H1 (cell line): Measurements from ENCODE around the gene TXNIP. TPM values are rescaled to one million over a fixed set of nuclear protein-coding genes. Genes with fewer than 3 reads are reported as not detected.

ENCODE experiments used
- CEBPB ChIP-seq: IDR thresholded peaks from 2 replicates; pipeline ENCODE4 v1.6.1; 2012; ENCODE audit warnings: low read depth, low read length
- EP300 ChIP-seq, 2 experiments: IDR thresholded peaks; 1 replicate in 1 of 2; 2 replicates in 1 of 2; pipeline ENCODE4 v1.6.1; 2011 to 2012; ENCODE audit warnings: low read depth in 2 of 2, low read length in 2 of 2, mild to moderate bottlenecking in 2 of 2, borderline replicate concordance in 1 of 2, inconsistent platforms in 1 of 2, moderate library complexity in 1 of 2
- EZH2 ChIP-seq: fragments of 200-600 bp; sonication (generic); IDR thresholded peaks from 2 replicates; pipeline ENCODE4 v1.7.1; 2012; ENCODE audit warnings: low read depth, mild to moderate bottlenecking, moderate library complexity, low read length, inconsistent platforms; ENCODE audit not compliant: severe bottlenecking
- JUN ChIP-seq: IDR thresholded peaks from 2 replicates; pipeline ENCODE4 v1.6.1; 2011; ENCODE audit warnings: low read depth, mild to moderate bottlenecking, improper control_type of control experiment, low read length
- JUND ChIP-seq: IDR thresholded peaks from 2 replicates; pipeline ENCODE4 v1.6.1; 2011; ENCODE audit warnings: mild to moderate bottlenecking, improper control_type of control experiment, low read length
- KDM1A ChIP-seq: fragments of 200-600, 300-600 bp; sonication (generic); IDR thresholded peaks from 2 replicates; pipeline ENCODE4 v1.7.1; 2016; ENCODE audit warnings: mild to moderate bottlenecking, low read length, borderline replicate concordance
- KDM4A ChIP-seq: IDR thresholded peaks from one replicate; pipeline ENCODE4 v1.7.1; 2012; ENCODE audit warnings: low read depth, mild to moderate bottlenecking, moderate library complexity, low read length, inconsistent platforms; ENCODE audit not compliant: severe bottlenecking
- MAFK ChIP-seq: IDR thresholded peaks from 2 replicates; pipeline ENCODE4 v1.6.1; 2012; ENCODE audit warnings: low read depth, mild to moderate bottlenecking, improper control_type of control experiment, low read length
- MAX ChIP-seq: IDR thresholded peaks from 2 replicates; pipeline ENCODE4 v1.6.1; 2012; ENCODE audit warnings: inconsistent platforms
- POLR2A ChIP-seq, 2 experiments: IDR thresholded peaks; 1 replicate in 1 of 2; 2 replicates in 1 of 2; pipeline ENCODE4 v1.6.1; 2011; ENCODE audit warnings: low read depth in 2 of 2, low read length in 2 of 2, mild to moderate bottlenecking in 2 of 2; ENCODE audit errors: control extremely low read depth in 1 of 2
- POU5F1 ChIP-seq: IDR thresholded peaks from 2 replicates; pipeline ENCODE4 v1.6.1; 2011; ENCODE audit warnings: low read depth, mild to moderate bottlenecking, low read length, moderate library complexity
- RAD21 ChIP-seq, 2 experiments: IDR thresholded peaks in 1 of 2; conservative IDR thresholded peaks in 1 of 2; 2 replicates each; pipeline ENCODE4 v1.6.1; 2011; ENCODE audit warnings: low read depth in 2 of 2, low read length in 2 of 2, improper control_type of control experiment in 1 of 2, inconsistent platforms in 1 of 2, mild to moderate bottlenecking in 1 of 2, moderate library complexity in 1 of 2
- RFX5 ChIP-seq: IDR thresholded peaks from 2 replicates; pipeline ENCODE4 v1.6.1; 2011; ENCODE audit warnings: low read depth, low read length, improper control_type of control experiment, borderline replicate concordance
- RNF2 ChIP-seq: fragments of 200-900, 300-1000 bp; sonication (generic); IDR thresholded peaks from 2 replicates; pipeline ENCODE4 v1.7.1; 2016; ENCODE audit warnings: borderline replicate concordance, low read depth, mild to moderate bottlenecking, antibody characterized with exemption, low read length; ENCODE audit not compliant: poor library complexity, severe bottlenecking; ENCODE audit errors: missing control alignments
- SP4 ChIP-seq: IDR thresholded peaks from 2 replicates; pipeline ENCODE4 v1.6.1; 2012; ENCODE audit warnings: low read length, inconsistent platforms
- TAF1 ChIP-seq: IDR thresholded peaks from 2 replicates; pipeline ENCODE4 v1.6.1; 2011; ENCODE audit warnings: mild to moderate bottlenecking, low read depth, low read length
- TBP ChIP-seq: IDR thresholded peaks from 2 replicates; pipeline ENCODE4 v1.6.1; 2011; ENCODE audit warnings: low read depth, low read length, improper control_type of control experiment
- polyA plus RNA-seq, 7 experiments: library from polyadenylated mRNA; depleted of rRNA in 3 of 7; stranded (reverse) in 5 of 7; unstranded in 2 of 7; fragments of >200 nt in 5 of 7; fragments of 200-250 nt in 2 of 7; gene quantifications; 1 replicate in 5 of 7; 2 replicates in 1 of 7; 4 replicates in 1 of 7; pipeline versions ENCODE4 v1.2.1 to v1.2.3, GENCODE V29; 2011 to 2013; ENCODE audit warnings: missing spikeins in 2 of 7, mixed read lengths in 2 of 7
- total RNA-seq: library from RNA; stranded (reverse); fragmentation: NEBNext Ultra II Directional; extraction: Animal tissue kit (Norgen Biotek cat#: 25700); gene quantifications from 2 replicates; pipeline ENCODE4 v1.2.1, GENCODE V29; 2021

Gene TXNIP
- total and polyA plus RNA-seq, 2 of the 8 experiments (the other 6 are each of a cell fraction or from before 2014, with no cell fraction given) = 12.3 to 56.8 TPM

GRCh38 chr1:146019231-146020057 is 23.1 kb upstream of the TXNIP start (continued):
- no peak for TF ChIP-seq SP4
- no peak for TF ChIP-seq POU5F1
- no peak for TF ChIP-seq CEBPB
- no peak for TF ChIP-seq JUN
- TF ChIP-seq POLR2A (IDR thresholded peaks at IDR 0.05; ENCODE audit: control extremely low read depth in 1 of 2, low read depth in 2 of 2, low read length in 2 of 2) = peak in 1 of 2 experiments; percentile 54; a peak in 1 of 3 replicates
- peak; percentile 18 for TF ChIP-seq KDM4A
- no peak for TF ChIP-seq RFX5
- TF ChIP-seq TBP = 0 out of 2 replicates have a peak, but pooled peaks have one; percentile 20
- no peak for TF ChIP-seq RNF2
- TF ChIP-seq MAFK = no peak
- TF ChIP-seq RAD21 (IDR thresholded peaks at IDR 0.05 in 1 of 2, conservative IDR thresholded peaks at IDR 0.05 in 1 of 2; ENCODE audit: low read depth in 2 of 2, low read length in 2 of 2) = peak in 1 of 2 experiments; percentile 22; a peak in 1 of 4 replicates
- TF ChIP-seq EZH2 = peak; percentile 54
- TF ChIP-seq TAF1 = 0 out of 2 replicates have a peak, but pooled peaks have one; percentile 31
- no peak for TF ChIP-seq EP300 (IDR thresholded peaks at IDR 0.05; ENCODE audit: borderline replicate concordance in 1 of 2, low read depth in 2 of 2, low read length in 2 of 2)
- no peak for TF ChIP-seq JUND
- peak; percentile 38; the same call in 1 of the 2 replicates for TF ChIP-seq KDM1A
- TF ChIP-seq MAX = peak; percentile 85
